Measurements from ENCODE around the gene FMR1.
A peak's percentile ranks its signal among the peaks of the same experiment; 100 is the strongest.

Gene FMR1
- 108 to 130 reads per million in 2 donors for total RNA-seq

DNA sequence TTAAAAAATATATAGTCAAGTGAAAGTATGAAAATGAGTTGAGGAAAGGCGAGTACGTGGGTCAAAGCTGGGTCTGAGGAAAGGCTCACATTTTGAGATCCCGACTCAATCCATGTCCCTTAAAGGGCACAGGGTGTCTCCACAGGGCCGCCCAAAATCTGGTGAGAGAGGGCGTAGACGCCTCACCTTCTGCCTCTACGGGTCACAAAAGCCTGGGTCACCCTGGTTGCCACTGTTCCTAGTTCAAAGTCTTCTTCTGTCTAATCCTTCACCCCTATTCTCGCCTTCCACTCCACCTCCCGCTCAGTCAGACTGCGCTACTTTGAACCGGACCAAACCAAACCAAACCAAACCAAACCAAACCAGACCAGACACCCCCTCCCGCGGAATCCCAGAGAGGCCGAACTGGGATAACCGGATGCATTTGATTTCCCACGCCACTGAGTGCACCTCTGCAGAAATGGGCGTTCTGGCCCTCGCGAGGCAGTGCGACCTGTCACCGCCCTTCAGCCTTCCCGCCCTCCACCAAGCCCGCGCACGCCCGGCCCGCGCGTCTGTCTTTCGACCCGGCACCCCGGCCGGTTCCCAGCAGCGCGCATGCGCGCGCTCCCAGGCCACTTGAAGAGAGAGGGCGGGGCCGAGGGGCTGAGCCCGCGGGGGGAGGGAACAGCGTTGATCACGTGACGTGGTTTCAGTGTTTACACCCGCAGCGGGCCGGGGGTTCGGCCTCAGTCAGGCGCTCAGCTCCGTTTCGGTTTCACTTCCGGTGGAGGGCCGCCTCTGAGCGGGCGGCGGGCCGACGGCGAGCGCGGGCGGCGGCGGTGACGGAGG is at the start of gene FMR1:
Gene FMR1 (plus strand): TSS at position 728 of the 831 bp plus-strand sequence. CDS start 261 bp downstream, outside the sequence.
- peak; percentile 87 for DNase-seq

DNA sequence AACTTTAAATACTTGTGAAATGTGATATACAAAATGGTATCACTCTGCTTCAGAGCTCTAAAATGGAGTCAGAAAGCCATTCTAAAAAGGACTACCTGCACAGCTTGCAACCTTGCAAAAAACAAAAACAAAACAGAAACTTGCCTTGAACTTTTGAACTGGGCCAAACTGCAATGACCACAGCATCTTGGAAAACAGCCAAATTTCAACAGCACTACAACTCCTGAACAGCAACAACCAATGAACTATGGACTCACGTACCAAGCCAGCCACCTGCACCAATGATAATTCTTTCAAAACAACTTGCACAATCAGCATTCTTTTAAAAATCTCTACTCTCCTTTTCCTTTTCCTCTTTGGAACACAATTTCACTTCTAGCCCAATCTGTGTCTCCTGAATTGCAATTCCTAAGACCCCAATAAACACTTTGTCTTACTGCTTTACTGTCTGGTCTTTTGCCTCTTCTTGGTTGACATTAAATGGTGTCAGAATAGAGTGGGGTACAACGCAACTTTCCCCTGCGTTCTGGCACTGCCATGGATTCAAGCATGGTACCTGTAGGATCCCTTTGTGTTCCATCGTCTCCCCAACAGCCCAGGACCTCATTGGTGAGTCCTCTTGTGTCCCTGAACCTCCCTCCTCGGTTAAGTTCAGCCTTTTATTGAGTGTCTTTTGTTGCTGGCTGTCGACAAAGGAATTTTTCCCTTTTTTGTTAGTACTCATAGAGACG is 35.7 kb upstream of the FMR1 start:
- no peak for DNase-seq

GRCh38 chrX:147876849-147877646 is 34.7 kb upstream of the FMR1 start:
- DNase-seq = no peak

- DNase-seq = no peak
Observed at GRCh38 chrX:147877726-147878125, 34.0 kb upstream of the FMR1 start.

DNA sequence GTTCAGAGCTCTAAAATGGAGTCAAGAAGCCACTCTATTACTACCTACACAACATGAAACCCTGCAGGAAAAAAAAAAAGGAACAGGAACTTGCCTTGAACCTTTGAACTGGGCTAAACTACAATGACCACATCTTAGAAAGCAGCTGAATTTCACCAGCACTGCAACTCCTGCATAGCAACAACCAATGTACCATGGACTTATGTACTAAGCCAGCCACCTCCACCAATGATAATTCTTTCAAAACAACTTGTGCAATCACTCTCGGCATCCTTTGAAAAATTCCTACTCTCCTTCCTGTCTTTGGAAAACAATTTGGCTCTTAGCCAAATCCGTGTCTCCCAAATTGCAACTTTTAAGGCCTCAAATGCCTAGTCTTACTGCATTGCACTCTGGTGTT is 26.8 kb upstream of the FMR1 start:
- no peak for DNase-seq

- DNase-seq = no peak
Observed at GRCh38 chrX:147890756-147891155, 21.0 kb upstream of the FMR1 start.

GRCh38 chrX:147891896-147892295 is 19.8 kb upstream of the FMR1 start:
- DNase-seq = no peak

DNA sequence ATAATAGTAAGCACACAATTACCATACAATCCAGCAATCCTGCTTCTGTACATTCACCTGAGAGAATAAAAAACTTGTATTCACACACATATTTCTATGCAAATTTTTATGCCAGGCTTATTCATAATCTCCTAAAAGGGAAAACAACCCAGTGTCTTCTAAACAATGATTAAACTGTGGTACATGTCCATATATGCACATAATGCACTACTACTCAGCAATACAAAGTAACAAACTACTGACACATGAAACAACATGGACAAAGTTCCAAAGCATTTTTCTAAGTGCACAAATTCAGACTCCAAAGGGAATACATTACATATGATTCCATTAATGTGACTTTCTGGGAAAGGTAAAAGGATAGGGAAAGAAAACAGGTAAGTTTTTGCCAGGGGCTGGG is 18.0 kb upstream of the FMR1 start:
- DNase-seq = no peak

GRCh38 chrX:147894366-147894963 is 17.3 kb upstream of the FMR1 start:
- no peak for DNase-seq

GRCh38 chrX:147897117-147897516 is 14.6 kb upstream of the FMR1 start:
- peak; percentile 3 for DNase-seq

- DNase-seq = no peak
Observed at GRCh38 chrX:147898951-147899350, 12.8 kb upstream of the FMR1 start.

- no peak for DNase-seq
Observed at GRCh38 chrX:147899379-147900114, 12.2 kb upstream of the FMR1 start.

DNA sequence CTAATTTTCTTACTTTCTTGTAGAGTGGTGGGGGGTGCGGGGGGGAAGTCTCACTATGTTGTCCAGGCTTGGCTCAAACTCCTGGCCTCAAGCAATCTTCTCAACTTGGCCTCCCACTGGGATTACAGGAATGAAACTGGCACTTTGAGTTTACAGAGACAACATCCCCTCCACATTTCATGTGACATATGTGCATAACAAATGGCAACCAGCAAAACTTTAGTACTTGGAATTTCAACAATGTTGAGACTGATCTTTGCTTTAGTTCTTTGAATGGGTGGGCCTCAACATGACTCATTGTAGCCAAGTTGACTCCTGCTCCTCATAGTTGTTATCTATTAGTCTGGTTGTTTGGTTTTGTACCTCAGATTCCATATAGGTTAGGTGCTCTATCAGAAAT is 11.4 kb upstream of the FMR1 start:
- no peak for DNase-seq

DNA sequence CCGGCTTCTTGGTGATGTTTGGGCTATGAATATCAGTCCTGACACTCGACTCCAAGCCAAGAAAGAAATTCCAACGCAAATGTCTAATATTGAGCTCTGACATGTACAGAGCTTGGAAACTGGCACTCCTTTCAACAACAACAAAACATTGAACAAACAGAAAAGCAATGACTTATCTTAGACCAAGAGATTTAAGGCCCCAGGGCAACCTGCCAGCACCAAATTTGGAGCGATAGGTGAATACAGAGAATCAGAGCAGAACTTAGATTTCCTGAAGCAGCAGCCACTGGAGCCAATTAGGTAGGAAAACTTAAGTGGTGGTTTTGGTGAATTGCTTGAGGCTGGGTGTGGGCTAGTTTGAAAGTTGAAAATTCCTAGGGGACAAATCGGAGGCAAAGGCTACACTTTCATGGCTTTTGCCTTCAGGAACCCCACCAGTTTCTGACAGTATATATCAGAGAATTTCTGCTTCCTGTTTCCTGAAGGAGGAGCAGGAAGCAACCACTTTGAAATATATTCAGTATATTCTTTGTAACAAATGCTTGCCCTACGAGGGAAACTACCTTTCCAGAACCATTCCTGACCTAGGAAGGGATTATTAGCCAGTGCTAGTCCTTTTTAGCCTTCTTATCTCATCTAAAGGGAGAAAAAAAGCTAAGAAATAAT is 10.1 kb upstream of the FMR1 start:
- no peak for DNase-seq

DNA sequence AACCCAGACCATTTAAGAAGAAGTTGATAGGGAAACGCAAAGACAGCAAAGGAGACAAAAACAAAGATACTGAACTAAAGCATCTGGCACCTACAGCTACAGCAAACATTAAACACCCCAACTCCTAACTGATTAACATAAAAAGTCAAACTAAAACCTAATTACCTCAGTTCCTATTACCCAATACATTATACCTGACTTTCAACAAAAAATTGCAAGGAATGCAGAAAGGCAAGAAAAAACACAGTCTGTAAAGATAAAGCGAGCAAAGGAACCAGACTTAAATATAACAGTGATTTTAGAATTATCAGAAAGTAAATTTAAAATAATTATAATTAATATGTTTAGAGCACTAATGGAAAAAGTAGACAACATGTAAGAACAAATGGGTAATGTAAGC is 9.4 kb upstream of the FMR1 start:
- DNase-seq = no peak

GRCh38 chrX:147908106-147908505 is 3.6 kb upstream of the FMR1 start:
- no peak for DNase-seq

DNA sequence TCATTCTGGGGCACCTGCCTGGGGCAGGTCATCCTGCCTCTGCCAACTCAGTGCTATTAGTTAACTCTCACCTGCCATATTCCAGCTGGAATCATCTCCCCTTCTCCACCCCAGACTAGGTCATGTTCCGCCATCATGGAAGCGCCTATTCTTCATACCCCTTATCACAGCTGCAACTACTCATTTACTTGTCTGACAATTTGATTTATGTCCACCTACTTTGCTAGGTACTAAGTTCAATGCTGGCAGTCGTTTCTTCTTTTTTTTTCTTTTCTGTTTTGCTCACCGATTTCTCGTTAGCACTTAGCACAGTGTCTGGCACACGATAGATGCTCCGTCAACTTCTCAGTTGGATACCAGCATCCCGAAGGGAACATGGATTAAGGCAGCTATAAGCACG is 1.1 kb upstream of the FMR1 start:
- DNase-seq = no peak

GRCh38 chrX:147912093-147912801 is 528 bp downstream of the FMR1 start:
- peak; percentile 16 for DNase-seq

DNA sequence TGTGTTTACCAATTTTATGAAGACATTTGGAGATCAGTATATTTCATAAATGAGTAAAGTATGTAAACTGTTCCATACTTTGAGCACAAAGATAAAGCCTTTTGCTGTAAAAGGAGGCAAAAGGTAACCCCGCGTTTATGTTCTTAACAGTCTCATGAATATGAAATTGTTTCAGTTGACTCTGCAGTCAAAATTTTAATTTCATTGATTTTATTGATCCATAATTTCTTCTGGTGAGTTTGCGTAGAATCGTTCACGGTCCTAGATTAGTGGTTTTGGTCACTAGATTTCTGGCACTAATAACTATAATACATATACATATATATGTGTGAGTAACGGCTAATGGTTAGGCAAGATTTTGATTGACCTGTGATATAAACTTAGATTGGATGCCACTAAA is 1.9 kb downstream of the FMR1 start:
- DNase-seq = no peak

DNA sequence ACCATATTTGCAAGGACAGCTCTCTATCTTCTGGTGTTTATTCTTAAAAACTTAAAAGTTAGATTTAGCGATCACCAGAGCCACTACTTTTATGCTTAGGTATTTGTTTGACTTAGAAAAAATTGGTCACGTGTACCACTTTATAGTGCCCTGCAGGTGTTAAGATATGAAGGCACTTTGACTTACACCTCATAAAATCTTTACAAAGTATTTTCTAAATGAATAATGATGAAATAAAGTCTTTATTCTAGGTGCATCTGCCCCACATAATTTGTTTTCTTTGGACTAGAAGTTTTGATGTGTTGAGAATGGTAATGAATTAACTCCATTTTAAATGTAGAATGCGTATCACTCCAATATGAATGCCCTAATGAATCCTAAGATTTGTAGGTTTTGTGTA is 2.9 kb downstream of the FMR1 start:
- no peak for DNase-seq

Data from activated gamma-delta T cell (primary cell).